Tibial nerve (tissue), 4 donors: Measurements from ENCODE around the gene DHX58. TPM values are rescaled to one million over a fixed set of nuclear protein-coding genes. Genes with fewer than 3 reads are reported as not detected.

Source experiments
- DNase-seq, 2 donors: peaks; one replicate each; pipeline ENCODE4 v3.0.0-alpha.2; 2019; ENCODE audit warnings: low spot score in 2 of 2
- H3K27ac ChIP-seq, 4 donors: fragments of 200-600 bp; sonication (generic) in 3 of 4; one replicate each; pipeline ENCODE4 v1.5.1; 2017 to 2019; ENCODE audit warnings: mild to moderate bottlenecking in 1 of 4
- H3K27me3 ChIP-seq, 2 donors: fragments of 200-600 bp; sonication (generic) in 1 of 2; one replicate each; pipeline versions ENCODE4 v1.5.1 to v1.6.0; 2017 to 2019
- H3K36me3 ChIP-seq, 3 donors: fragments of 200-600 bp; sonication (generic); one replicate each; pipeline ENCODE4 v1.5.1; 2018 to 2019
- H3K4me1 ChIP-seq, 4 donors: fragments of 200-600 bp; sonication (generic) in 3 of 4; one replicate each; pipeline ENCODE4 v1.5.1; 2017 to 2019
- H3K4me3 ChIP-seq, 4 donors: fragments of 200-600 bp; sonication (generic) in 3 of 4; one replicate each; pipeline ENCODE4 v1.5.1; 2017 to 2019; ENCODE audit warnings: mild to moderate bottlenecking in 1 of 4, moderate library complexity in 1 of 4
- H3K9me3 ChIP-seq, 4 donors: fragments of 200-600 bp; sonication (generic) in 3 of 4; one replicate each; pipeline ENCODE4 v1.5.1; 2017 to 2019
- EP300 ChIP-seq, 2 donors: sonication (generic); formaldehyde crosslinking; IDR thresholded peaks; one replicate each; pipeline ENCODE4 v1.6.1; 2017; ENCODE audit warnings: antibody characterized with exemption in 2 of 2, mild to moderate bottlenecking in 1 of 2
- POLR2A ChIP-seq, 2 donors: fragments of 450-650 bp; IDR thresholded peaks; one replicate each; pipeline ENCODE4 v1.6.1; 2017; ENCODE audit warnings: antibody characterized with exemption in 2 of 2, mild to moderate bottlenecking in 2 of 2, moderate library complexity in 2 of 2
- WGBS, 2 donors: methylation state at CpG; one replicate each; pipeline ENCODE4 v1.1.5; 2018; 5-methylcytosine and 5-hydroxymethylcytosine counted together
- total RNA-seq, 4 donors: library from RNA; depleted of rRNA; stranded (reverse); fragments of >200 nt; gene quantifications; one replicate each; pipeline ENCODE4 v1.1.0, GENCODE V29; 2016
- TF ChIP-seq, protein P1 (sequence below), 5 experiments: fragments of 200-600 bp in 3 of 5; fragments of 450-650 bp in 2 of 5; sonication (generic) in 3 of 5; IDR thresholded peaks; one replicate each; pipeline ENCODE4 v1.5.1; 2016 to 2019; ENCODE audit warnings: antibody characterized with exemption in 5 of 5, mild to moderate bottlenecking in 3 of 5, moderate library complexity in 2 of 5

Gene DHX58
- total RNA-seq, 4 donors from 2014 or later: 15.9 to 29.4 (median 21.7) TPM

GRCh38 chr17:42072323-42073187 lies 40.0 kb downstream of the DHX58 start:
- peak overlapping the region in 2 of 4 donors; percentile 13 to 43 for H3K4me3 ChIP-seq
- DNase-seq: no peak
- no peak overlapping the region for H3K27ac ChIP-seq
- peaks cover 0 to 13% (median 5%) of the 10 kb centered on the region in 4 donors for H3K4me1 ChIP-seq
- 10 to 13% methylated on average over 28 to 44 of the region's 67 CpGs for WGBS, 2 donors
- no peaks in the 10 kb centered on the region for H3K36me3 ChIP-seq
- TF ChIP-seq POLR2A (IDR thresholded peaks at IDR 0.05): no peak
- TF ChIP-seq, protein P1, sequence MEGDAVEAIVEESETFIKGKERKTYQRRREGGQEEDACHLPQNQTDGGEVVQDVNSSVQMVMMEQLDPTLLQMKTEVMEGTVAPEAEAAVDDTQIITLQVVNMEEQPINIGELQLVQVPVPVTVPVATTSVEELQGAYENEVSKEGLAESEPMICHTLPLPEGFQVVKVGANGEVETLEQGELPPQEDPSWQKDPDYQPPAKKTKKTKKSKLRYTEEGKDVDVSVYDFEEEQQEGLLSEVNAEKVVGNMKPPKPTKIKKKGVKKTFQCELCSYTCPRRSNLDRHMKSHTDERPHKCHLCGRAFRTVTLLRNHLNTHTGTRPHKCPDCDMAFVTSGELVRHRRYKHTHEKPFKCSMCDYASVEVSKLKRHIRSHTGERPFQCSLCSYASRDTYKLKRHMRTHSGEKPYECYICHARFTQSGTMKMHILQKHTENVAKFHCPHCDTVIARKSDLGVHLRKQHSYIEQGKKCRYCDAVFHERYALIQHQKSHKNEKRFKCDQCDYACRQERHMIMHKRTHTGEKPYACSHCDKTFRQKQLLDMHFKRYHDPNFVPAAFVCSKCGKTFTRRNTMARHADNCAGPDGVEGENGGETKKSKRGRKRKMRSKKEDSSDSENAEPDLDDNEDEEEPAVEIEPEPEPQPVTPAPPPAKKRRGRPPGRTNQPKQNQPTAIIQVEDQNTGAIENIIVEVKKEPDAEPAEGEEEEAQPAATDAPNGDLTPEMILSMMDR (IDR thresholded peaks at IDR 0.05): peak in 1 of 5 experiments; percentile 20
- H3K9me3 ChIP-seq: no peaks in the 10 kb centered on the region
- peaks cover 0 to 37% of the 10 kb centered on the region in 2 donors for H3K27me3 ChIP-seq

DNA sequence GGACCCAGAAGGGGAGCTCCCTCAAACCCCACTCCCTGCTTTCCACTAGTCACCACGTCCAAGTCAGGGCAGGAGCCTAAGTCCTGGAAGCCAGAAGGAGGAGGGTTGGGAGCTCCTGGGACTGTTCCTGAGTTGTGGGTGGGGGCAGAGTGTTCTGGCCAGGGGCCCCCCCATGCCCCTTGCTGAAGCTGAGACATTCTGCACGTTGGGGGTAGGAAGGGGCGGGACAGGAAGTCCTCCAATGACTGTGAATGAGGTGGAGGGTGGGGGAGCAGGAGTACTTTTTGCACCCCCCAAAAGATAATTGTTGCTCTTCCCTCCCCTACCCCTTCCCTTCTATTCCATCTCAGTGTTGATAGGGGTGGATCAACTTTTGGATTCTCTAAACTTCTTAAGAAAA lies 40.7 kb downstream of the DHX58 start:
- no peak for DNase-seq
- H3K9me3 ChIP-seq: no peaks in the 10 kb centered on the region
- peaks cover 0 to 37% of the 10 kb centered on the region in 2 donors for H3K27me3 ChIP-seq
- peaks cover 0 to 13% (median 5%) of the 10 kb centered on the region in 4 donors for H3K4me1 ChIP-seq
- H3K4me3 ChIP-seq: peak overlapping the region in 1 of 4 donors; percentile 43
- TF ChIP-seq, protein P1 (IDR thresholded peaks at IDR 0.05): no peak
- TF ChIP-seq EP300 (IDR thresholded peaks at IDR 0.05): no peak
- no peak for TF ChIP-seq POLR2A (IDR thresholded peaks at IDR 0.05)
- H3K27ac ChIP-seq: no peak overlapping the region
- H3K36me3 ChIP-seq: no peaks in the 10 kb centered on the region
- WGBS, 2 donors: 15 to 23% methylated on average over 3 of the region's 3 CpGs

DNA sequence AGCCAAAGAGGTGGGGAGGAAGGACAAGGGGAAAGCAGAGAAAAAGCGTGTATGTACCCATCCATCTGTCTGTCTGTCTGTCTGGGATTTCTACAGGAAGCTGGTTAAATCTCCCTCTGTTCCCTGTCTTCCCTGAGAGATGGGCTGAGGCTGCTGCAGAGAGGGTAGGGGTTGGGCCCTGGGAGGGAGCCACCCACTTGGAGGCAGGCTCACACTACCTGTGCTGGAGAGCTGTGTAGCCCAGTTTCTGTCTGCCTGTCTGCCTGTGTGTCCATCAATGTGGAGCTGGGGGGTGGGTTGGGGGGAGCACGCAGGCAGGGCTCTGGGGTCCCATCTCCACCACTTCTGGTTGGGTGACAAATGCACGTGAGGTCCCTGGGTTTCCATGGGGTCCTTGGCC lies 43.5 kb downstream of the DHX58 start:
- no peak for DNase-seq
- Histone ChIP-seq H3K9me3 (no peaks in the 10 kb centered on the region), H3K27me3 (peaks cover 0 to 36% of the 10 kb centered on the region in 2 donors), H3K36me3 (no peaks in the 10 kb centered on the region), H3K27ac (no peak overlapping the region), H3K4me3 (no peak overlapping the region), H3K4me1 (peaks cover 0 to 13% (median 5%) of the 10 kb centered on the region in 4 donors)
- TF ChIP-seq EP300 (IDR thresholded peaks at IDR 0.05) (no peak), POLR2A (IDR thresholded peaks at IDR 0.05) (no peak)
- 80 to 89% methylated on average over 3 of the region's 3 CpGs for WGBS, 2 donors

DNA sequence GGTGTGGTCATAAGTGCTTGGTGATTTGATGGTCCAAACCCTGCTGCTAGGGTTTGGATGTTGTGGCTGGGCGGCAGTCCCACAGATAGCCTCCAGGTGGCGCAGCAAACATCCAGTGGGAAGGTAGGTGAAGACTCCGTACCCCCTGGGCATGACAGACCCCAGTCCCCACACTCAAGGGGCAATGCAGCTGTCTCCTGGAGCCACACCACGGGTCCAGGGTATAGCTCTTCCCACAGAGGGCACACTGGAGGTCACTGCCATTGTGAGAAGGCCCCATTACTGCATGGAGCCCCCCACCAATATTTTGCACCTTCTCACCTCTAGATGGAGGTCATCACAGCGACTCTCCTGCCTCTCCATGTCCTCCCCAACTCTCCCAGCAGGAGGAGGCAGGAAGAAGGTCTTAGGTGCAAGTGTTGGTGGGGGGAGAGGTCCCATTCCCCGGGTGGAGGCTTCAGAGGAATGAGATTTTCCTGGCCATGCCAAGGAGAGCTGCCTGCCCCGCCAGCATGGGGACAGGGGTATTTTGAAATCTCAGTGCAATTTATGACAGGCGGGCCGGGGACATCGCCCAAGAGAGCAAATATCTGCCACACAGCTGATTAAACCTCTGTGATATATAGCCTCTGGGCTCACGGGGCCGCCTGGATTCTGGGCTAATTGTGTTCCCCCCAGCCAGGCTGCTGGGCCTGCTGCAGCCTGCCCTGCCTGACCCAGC lies 45.0 kb downstream of the DHX58 start:
- H3K27ac ChIP-seq: no peak overlapping the region
- H3K36me3 ChIP-seq: no peaks in the 10 kb centered on the region
- TF ChIP-seq, protein P1 (IDR thresholded peaks at IDR 0.05): peak; percentile 86 to 95 (median 92)
- TF ChIP-seq POLR2A (IDR thresholded peaks at IDR 0.05): no peak
- no peak for TF ChIP-seq EP300 (IDR thresholded peaks at IDR 0.05)
- H3K27me3 ChIP-seq: peaks cover 0 to 23% of the 10 kb centered on the region in 2 donors
- 36 to 52% methylated on average over 10 to 12 of the region's 12 CpGs for WGBS, 2 donors
- DNase-seq: peak; percentile 66 to 77
- H3K4me1 ChIP-seq: peaks cover 0 to 10% (median 3%) of the 10 kb centered on the region in 4 donors
- H3K4me3 ChIP-seq: no peak overlapping the region
- H3K9me3 ChIP-seq: no peaks in the 10 kb centered on the region

DNA sequence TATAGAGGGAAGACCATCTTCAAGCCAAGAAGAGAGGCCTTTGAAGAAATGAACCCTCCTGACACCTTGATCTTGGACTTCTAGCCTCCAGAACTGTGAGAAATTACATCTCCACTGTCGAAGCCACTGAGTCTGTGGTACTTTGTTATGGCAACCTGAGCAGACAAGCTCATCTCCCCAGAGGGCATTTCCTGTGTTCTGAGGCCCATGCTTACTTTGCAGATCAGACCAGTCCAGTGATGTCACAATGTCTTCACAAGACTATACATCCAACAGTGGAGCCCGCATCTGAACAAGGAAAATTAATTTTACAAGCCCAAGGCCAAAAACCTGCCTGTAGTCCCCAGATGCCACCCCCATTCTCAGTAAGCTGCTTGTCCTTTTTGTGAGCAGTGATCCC lies 47.3 kb downstream of the DHX58 start:
- Histone ChIP-seq H3K4me3 (no peak overlapping the region), H3K27me3 (no peaks in the 10 kb centered on the region), H3K9me3 (no peaks in the 10 kb centered on the region), H3K27ac (no peak overlapping the region), H3K36me3 (no peaks in the 10 kb centered on the region), H3K4me1 (no peaks in the 10 kb centered on the region)
- no peak for TF ChIP-seq POLR2A (IDR thresholded peaks at IDR 0.05)
- no peak for TF ChIP-seq EP300 (IDR thresholded peaks at IDR 0.05)
- TF ChIP-seq, protein P1 (IDR thresholded peaks at IDR 0.05): no peak
- WGBS, 2 donors: 63 to 72% methylated on average over 2 of the region's 2 CpGs
- DNase-seq: no peak
